ENCODE data around the gene SPATA24. TPM values are rescaled to one million over a fixed set of nuclear protein-coding genes. Genes with fewer than 3 reads are reported as not detected.

The SPATA24 gene
- total and polyA plus RNA-seq, 2 of the 8 experiments (the other 6 are each of a cell fraction or from before 2014, with no cell fraction given) = 5.8 to 9.4 TPM

- H3K4me1 ChIP-seq (replicated peaks in 1 of 4; ENCODE audit: control insufficient read depth in 3 of 4, insufficient read depth in 4 of 4, low read length in 3 of 4) = peaks cover 4 to 9% (median 6%) of the 10 kb centered on the region in 4 experiments; a peak in 4 of 7 replicates
- no peak overlapping the region for H3K9ac ChIP-seq (replicated peaks in 1 of 4; ENCODE audit: extremely low read depth in 1 of 4, low read depth in 3 of 4, low read length in 3 of 4)
- H2BK12ac ChIP-seq (ENCODE audit: low read depth, low read length) = no peak overlapping the region
- no peak overlapping the region for H2AK5ac ChIP-seq (ENCODE audit: low read depth, low read length)
- H2BK20ac ChIP-seq (ENCODE audit: low read length) = no peak overlapping the region
- no peak overlapping the region for H2BK15ac ChIP-seq (ENCODE audit: low read length)
- H3K4me3 ChIP-seq (ENCODE audit: extremely low read depth in 1 of 4, insufficient read depth in 2 of 4, low read depth in 3 of 4, low read length in 4 of 4) = no peak overlapping the region
- H3K9me3 ChIP-seq (ENCODE audit: insufficient read depth in 2 of 2, low read depth in 1 of 2, low read length in 1 of 2) = no peaks in the 10 kb centered on the region
- peaks cover 2 to 21% (median 6%) of the 10 kb centered on the region in 4 experiments; a peak in 5 of 8 replicates for H3K36me3 ChIP-seq (ENCODE audit: control insufficient read depth in 2 of 4, insufficient read depth in 4 of 4, low read length in 3 of 4)
- FAIRE-seq (no peak), DNase-seq (ENCODE audit: low read depth in 1 of 2, low spot score in 2 of 2) (no peak)
- no peak overlapping the region for H3K4me2 ChIP-seq (ENCODE audit: insufficient read depth in 1 of 2, low read depth in 2 of 2, low read length in 2 of 2)
- H3K14ac ChIP-seq (ENCODE audit: insufficient read length) = no peak overlapping the region
- H3K23ac ChIP-seq (ENCODE audit: insufficient read length) = no peak overlapping the region
- no peak overlapping the region for H3K4ac ChIP-seq (replicated peaks; ENCODE audit: insufficient read length, low read depth, low read length)
- no peaks in the 10 kb centered on the region for H3K23me2 ChIP-seq (ENCODE audit: low read depth, low read length)
- POLR2A ChIA-PET (ENCODE audit: partially characterized antibody) = interaction anchor here (1.3 kb wide), 1 partner anchor 9 kb away, joined by 3 read pairs; no protein-coding TSS in a partner anchor
- H2BK120ac ChIP-seq (replicated peaks; ENCODE audit: low read depth, low read length) = no peak overlapping the region
- no peak overlapping the region for H3K56ac ChIP-seq (replicated peaks; ENCODE audit: insufficient read length, low read depth, low read length)
- no peaks in the 10 kb centered on the region for H3K79me1 ChIP-seq (ENCODE audit: low read depth, low read length)
- no peak overlapping the region for H4K91ac ChIP-seq (replicated peaks; ENCODE audit: insufficient read length, low read length)
- H4K20me1 ChIP-seq (replicated peaks in 1 of 2; ENCODE audit: control insufficient read depth in 1 of 2, insufficient read depth in 2 of 2, low read length in 2 of 2) = no peaks in the 10 kb centered on the region
- no peak overlapping the region for H3K27ac ChIP-seq (ENCODE audit: low read depth, low read length)
- no peaks in the 10 kb centered on the region for H3K27me3 ChIP-seq (replicated peaks in 1 of 4; ENCODE audit: control insufficient read depth in 3 of 4, extremely low read depth in 1 of 4, insufficient read depth in 3 of 4, low read length in 3 of 4)
- no peak overlapping the region for H4K8ac ChIP-seq (ENCODE audit: extremely low read depth, insufficient read depth, low read length)
- 88% methylated on average over 9 of the region's 9 CpGs; no CpG with 5 or more reads in 1 of the 2 experiments for WGBS, 2 experiments (ENCODE audit: extremely low coverage in 1 of 2, insufficient coverage in 1 of 2, insufficient read length in 1 of 2, insufficient replicate concordance in 2 of 2, low coverage in 1 of 2, low lambda C conversion rate in 2 of 2, missing lambda C conversion rate in 1 of 2)
- H3K18ac ChIP-seq (ENCODE audit: extremely low read depth, low read length) = no peak overlapping the region
- H2BK5ac ChIP-seq (ENCODE audit: low read depth, low read length) = no peak overlapping the region
- CTCF ChIA-PET (ENCODE audit: partially characterized antibody) = no interaction called here
- H3K79me2 ChIP-seq (ENCODE audit: control insufficient read depth in 1 of 2, insufficient read depth in 2 of 2, low read length in 2 of 2) = no peaks in the 10 kb centered on the region
- TF ChIP-seq SRF (IDR thresholded peaks at IDR 0.05; ENCODE audit: low read depth, low read length) (no peak), KDM4A (IDR thresholded peaks at IDR 0.05; ENCODE audit: low read depth, low read length, severe bottlenecking) (no peak), POLR2AphosphoS5 (IDR thresholded peaks at IDR 0.05; ENCODE audit: low read depth, low read length) (no peak)
- TF ChIP-seq, protein P1, sequence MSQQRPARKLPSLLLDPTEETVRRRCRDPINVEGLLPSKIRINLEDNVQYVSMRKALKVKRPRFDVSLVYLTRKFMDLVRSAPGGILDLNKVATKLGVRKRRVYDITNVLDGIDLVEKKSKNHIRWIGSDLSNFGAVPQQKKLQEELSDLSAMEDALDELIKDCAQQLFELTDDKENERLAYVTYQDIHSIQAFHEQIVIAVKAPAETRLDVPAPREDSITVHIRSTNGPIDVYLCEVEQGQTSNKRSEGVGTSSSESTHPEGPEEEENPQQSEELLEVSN (IDR thresholded peaks at IDR 0.05) = no peak
- no peak overlapping the region for H2AFZ ChIP-seq (ENCODE audit: low read length)
- H4K5ac ChIP-seq (ENCODE audit: insufficient read length, low read depth, low read length) = no peak overlapping the region
Measured at GRCh38 chr5:139416651-139417050, 12.8 kb upstream of the SPATA24 start.

Measured in H1 (cell line).